ENCODE results near the gene EFHC1.

EFHC1 gene

GRCh38 chr6:52543729-52544601, 123.8 kb downstream of the EFHC1 start:
- DNase-seq, result no peak

- DNase-seq, result no peak
These were observed 124.7 kb downstream of the EFHC1 start for GRCh38 chr6:52544602-52545405.

- DNase-seq, result no peak
These were observed 125.4 kb downstream of the EFHC1 start for GRCh38 chr6:52545406-52546119.

- DNase-seq, result no peak
These were observed 126.0 kb downstream of the EFHC1 start for GRCh38 chr6:52546192-52546591.

GRCh38 chr6:52546678-52547077, 126.5 kb downstream of the EFHC1 start:
- DNase-seq, result no peak

- DNase-seq, result no peak
These were observed 127.7 kb downstream of the EFHC1 start for GRCh38 chr6:52547647-52548352.

GRCh38 chr6:52548353-52548713, 128.2 kb downstream of the EFHC1 start:
- DNase-seq, result no peak

- no peak for DNase-seq
These were observed 128.9 kb downstream of the EFHC1 start for GRCh38 chr6:52548999-52549398.

GRCh38 chr6:52549428-52549827, 129.3 kb downstream of the EFHC1 start:
- no peak for DNase-seq

GRCh38 chr6:52550014-52550575, 130.0 kb downstream of the EFHC1 start:
- no peak for DNase-seq

GRCh38 chr6:52550870-52551269, 130.7 kb downstream of the EFHC1 start:
- DNase-seq, result no peak

GRCh38 chr6:52551483-52552277, 131.5 kb downstream of the EFHC1 start:
- DNase-seq, result no peak

GRCh38 chr6:52552278-52552643, 132.1 kb downstream of the EFHC1 start:
- no peak for DNase-seq

GRCh38 chr6:52553158-52553557, 133.0 kb downstream of the EFHC1 start:
- DNase-seq, result no peak

GRCh38 chr6:52553719-52554118, 133.6 kb downstream of the EFHC1 start:
- no peak for DNase-seq

GRCh38 chr6:52554684-52555280, 134.6 kb downstream of the EFHC1 start:
- no peak for DNase-seq

GRCh38 chr6:52555518-52556233, 135.5 kb downstream of the EFHC1 start:
- DNase-seq, result no peak

GRCh38 chr6:52557389-52558265, 137.5 kb downstream of the EFHC1 start:
- no peak for DNase-seq

- DNase-seq, result no peak
These were observed 138.3 kb downstream of the EFHC1 start for GRCh38 chr6:52558266-52559000.
